GM18907 (cell line): ENCODE measurements around the gene CLEC11A.

ENCODE experiments used
- ATAC-seq: cut with Tn5 transposase; IDR thresholded peaks from one replicate; pipeline ENCODE4 v1.9.1; 2021; ENCODE audit warnings: mild to moderate bottlenecking, moderate library complexity; ENCODE audit not compliant: unreplicated experiment

CLEC11A gene, protein sequence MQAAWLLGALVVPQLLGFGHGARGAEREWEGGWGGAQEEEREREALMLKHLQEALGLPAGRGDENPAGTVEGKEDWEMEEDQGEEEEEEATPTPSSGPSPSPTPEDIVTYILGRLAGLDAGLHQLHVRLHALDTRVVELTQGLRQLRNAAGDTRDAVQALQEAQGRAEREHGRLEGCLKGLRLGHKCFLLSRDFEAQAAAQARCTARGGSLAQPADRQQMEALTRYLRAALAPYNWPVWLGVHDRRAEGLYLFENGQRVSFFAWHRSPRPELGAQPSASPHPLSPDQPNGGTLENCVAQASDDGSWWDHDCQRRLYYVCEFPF

DNA sequence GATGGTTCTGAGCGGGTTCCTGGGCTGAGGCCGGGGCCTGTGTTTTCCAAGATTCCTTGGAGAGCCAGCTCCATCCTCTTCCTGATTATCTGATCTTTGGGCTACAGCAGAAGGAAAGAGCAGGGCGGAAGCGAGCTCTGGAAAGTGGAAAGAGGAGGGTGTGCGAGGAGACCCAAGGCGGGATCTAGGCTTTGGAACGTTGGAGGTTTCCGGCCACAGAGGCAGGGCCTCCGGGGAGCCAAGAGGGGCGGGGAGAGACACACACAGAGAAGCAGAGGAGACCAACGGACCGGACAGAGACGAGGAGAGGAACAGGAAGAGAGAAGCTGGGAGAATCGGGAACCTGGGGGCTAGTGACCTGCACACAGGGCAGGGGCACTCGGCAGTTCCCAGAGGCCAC is at the start of gene CLEC11A:
Gene CLEC11A (plus strand): TSS at position 296 of the 400 bp plus-strand sequence. CDS start 162 bp downstream, outside the sequence.
- no peak for ATAC-seq

DNA sequence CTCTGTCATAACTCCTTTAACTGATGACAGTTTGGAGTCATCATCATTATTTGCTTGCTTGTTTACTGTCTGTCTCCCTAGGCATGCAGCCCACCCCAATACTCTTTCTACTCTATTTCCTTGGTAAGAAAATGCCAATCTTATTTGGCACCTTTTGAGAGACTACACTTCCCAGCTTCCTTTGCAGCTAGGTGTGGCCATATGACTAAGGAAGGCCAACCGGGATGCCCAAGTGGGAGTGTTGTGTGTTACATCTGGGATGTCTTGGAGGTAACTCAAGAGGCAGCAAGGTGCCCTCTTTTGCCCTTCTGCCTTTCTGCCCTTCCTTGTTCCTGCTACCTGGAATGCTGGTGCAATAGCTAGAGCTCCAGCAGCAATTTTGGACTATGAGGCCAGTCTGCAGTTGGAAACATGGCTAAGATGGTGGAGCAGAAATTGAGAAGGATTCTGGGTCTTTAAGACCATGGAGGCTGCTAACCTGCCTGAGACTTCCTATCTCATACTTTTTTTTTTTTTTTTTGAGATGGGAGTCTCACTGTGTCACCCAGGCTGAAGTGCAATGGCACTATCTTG is 46.5 kb upstream of the CLEC11A start:
- ATAC-seq, result no peak

DNA sequence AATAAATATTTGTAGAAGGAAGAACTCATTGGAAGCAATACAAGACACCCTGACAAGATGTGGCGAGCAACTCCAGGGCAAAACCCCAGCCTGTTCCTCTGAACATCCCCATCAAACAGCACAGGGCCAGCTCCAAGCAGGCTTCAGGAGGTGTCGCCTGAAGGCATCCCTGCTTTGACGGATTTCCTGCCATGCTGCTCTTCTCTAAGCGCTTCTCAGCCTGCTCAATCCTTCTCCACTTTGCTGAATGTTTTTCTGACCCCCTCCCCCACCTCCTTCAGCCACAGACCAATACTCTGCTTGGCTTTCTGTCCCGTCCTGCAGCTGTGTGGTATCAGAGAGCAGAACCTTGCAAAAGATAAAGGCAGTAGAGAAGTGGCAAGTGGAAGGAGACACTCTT is 45.5 kb upstream of the CLEC11A start:
- ATAC-seq, result no peak

DNA sequence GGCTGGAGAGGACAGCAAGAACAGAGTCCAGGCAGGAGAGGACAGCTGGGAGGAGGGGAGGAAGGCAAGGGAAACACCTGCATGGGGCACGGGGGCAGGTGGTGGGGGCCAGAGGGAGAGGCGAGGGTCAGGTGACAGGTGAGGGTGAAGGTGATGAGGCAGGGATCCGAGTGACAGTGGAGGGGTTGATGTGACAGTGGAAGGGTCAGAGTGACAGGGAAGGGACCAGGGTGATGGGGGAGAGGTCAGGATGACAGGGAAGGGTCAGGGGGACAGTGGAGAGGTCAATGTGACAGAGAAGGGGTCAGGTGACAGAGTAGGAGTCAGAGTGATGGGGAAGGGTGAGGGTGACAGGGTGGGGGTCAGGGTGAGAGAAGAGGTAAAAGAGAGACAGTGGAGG is 44.8 kb upstream of the CLEC11A start:
- no peak for ATAC-seq

DNA sequence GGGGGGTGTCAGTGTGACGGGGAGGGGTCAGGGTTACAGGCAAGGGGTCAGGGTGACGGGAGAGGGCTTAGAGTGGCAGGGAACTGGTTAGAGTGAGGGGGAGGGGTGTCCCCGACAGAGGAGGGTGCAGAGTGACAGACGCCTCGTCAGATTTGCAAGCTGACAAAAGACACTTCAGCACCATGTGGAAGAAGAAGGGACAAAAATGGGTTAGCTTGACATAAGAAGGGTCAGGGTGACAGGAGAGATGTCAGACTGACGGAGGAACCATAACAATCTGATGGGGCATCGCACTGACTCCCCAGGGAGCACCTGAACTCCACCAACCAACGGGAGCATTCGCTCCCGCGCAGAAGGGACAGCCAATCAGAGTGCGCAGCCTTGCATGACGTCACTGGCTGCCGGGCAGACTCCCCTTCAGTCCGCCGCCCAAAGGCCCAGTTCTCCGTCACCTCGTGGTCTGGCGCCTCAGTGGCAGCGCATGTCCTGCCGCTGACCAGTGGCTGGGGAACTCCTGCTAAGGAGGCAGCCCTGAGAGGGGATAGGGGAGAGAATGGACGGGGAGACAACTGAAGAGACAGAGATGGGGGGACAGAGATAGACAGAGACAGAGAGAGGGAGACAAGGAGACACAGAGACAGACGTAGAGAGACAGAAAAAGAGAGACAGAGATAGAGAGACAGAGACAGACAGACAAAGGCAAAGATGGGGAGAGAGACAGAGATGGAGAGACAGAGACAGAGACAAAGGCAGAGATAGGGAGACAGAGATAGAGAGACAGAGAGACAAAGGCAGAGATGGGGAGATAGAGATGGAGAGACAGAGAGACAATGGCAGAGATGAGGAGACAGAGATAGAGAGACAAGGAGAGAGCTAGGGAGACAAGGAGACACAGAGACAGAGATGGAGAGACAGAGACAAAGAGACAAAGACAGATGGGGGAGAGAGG is 43.7 kb upstream of the CLEC11A start:
- ATAC-seq, result peak; percentile 82

DNA sequence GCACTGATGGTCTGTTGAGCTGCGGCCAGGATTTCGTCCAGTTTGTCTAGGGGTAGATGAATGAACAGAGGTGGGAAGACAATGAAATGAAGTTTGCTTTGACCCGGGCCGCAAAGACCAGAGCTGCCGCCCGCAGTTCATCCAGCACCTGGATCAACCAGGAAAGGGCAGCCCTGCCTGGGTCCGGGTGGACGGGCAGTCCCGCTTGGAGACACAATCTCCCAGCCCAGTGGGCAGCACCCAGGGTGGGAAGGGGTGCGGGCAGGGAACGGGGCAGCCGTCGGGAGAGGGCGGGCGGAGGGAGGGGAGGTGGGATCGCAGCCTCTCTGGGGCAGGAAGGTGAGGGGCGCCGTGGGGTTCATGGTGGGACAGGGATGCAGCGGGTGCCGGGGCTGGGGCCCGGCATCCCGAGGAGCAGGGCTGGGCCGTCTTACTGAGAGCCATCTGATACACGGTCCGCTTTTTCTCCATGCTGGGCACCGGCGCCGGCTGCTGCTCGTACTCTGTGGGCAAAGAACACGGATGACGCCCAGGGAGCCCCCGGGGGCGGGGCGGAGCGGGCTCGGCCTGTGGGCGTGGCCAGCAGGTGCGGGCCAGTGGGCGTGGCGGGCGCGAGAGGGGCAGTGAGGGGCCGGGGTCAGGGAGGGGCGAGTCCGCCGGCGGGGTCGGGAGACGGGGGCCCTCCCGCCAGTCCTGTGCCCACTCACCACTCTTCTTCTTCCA is 36.7 kb upstream of the CLEC11A start:
- no peak for ATAC-seq

DNA sequence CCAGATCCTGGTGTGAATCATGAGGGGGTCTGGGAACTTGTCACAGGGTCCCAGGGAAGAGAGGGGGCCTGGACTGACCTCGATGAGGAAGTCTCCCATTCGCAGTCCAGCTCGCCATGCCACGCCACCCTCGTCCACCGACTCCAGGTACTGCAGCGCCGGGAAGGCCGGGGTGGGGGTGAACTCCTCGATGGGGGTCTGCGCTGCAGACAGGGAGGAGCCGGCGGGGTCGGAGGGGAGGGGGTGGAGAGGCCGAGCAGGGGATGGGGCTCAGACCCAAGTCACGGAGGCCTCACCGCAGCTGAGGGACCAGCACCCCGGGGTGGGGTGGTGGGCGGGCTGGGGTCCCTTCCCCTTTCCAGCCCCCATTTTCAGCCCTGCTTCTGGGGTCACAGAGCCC is 34.4 kb upstream of the CLEC11A start:
- no peak for ATAC-seq

DNA sequence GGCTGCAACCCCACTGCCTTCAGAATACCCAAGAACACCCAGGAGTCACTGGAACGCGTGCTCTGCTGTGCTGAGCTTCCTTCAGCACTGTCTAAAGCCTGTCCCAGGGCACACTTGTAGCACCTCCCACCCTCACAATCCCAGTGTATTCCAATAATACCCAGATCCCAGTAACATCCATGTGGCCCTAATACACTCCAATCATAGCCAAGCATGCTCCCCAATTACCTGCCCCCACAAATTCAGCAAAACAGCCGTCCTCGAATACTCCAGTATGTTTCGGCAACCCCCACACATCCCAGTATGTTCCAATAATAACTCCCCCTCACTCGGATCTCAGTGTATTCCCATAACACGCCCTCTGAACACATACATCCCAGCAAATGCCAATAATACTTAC is 32.7 kb upstream of the CLEC11A start:
- ATAC-seq, result no peak

DNA sequence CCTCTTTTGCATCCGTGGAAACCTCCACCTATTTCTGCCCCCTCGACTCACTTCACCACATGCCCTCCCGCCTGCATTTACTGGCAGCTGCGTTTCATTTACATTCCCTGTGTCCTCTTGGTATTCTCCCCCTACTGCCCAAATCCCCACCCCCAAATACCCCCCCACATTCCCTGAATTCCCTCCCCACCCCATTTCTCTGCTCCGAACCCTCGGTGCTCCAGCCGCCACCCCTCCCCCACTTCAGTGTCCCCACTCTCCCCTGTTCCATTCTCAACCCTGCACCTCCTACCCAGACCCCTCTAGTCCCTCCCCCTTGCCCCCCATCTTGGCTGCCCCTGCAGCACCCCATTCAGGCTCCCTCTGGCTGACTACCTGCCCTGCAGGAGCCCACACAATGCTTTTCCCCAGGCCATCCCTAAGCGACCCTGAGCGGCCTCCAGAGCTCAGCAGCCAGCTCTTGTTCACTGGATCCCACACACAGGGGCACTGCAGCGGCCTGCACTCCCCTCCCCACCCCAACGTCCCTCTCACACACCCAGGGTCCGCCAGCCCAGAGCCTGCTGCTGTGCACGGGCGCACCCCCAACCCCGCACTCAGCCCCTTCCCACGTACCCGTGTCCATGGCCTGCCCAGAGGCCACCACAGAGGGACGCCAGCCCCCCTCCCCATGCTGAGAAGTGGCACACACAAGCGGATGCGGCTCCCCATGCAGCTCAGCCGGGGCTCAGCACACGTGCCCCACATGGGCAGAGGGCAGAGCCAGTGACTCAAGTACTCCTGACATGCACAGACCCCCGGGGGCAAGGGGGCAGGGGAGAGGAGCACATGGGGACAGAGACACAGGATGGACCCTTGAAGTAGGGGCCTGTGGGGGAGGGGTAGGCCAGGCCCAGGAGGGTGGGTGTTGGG is 29.8 kb upstream of the CLEC11A start:
- ATAC-seq, result no peak

DNA sequence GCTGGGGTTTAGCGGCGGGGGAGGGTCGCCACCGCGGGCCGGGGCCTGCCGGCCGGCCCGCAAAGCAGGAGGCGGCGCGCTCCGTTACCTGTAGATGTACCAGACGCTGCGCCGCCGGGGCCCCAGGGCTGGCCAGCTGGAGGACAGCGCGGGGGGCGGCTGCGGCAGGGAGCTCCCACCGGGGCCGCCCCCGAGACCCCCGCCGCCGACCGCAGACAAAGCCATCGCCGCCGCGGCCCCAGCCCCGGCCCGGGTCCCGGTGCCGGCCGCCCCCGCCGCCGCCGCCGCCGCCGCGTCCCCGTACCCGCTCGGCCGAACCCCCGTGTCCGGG is 28.4 kb upstream of the CLEC11A start:
- no peak for ATAC-seq

DNA sequence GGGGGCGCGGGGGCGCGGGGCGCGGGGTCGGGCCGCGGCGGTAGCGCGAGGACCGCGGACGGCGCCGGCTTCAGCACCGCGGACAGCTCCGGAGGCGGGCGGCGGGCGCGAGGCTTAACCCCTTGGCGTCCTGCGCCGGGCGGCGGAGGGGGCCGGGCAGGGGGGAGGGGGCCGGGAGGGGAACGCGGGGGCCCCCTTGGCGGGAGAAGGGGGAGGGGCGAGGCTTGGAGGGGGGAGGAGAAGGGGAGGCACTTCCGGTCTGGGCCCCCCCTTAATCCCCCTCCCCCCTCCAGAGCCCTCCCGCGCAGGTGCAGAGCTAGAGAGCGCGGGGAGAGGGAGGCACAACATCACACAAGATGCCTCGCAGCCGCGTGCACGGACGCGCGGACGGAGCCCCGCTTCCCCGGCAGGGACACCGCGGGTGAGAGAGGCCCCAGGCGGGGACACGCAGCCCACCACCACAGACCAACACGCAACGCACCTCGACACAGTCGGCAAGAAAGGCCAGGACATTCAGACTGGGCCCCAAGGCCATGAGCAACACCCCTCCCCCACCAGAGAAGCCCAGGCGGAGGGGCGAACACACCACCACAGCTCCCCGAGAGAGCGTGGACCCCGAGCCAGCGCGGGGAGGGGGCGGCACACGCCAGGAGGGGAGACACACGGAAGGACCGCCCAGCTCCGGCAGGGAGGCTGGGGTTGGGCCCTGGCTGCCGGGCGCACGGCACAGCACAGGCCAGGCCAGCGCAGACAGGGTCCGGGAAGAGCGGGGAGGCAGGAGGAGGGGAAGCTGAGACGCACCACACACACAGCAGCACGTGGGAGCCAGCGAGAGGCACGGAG is 27.7 kb upstream of the CLEC11A start:
- ATAC-seq, result no peak

DNA sequence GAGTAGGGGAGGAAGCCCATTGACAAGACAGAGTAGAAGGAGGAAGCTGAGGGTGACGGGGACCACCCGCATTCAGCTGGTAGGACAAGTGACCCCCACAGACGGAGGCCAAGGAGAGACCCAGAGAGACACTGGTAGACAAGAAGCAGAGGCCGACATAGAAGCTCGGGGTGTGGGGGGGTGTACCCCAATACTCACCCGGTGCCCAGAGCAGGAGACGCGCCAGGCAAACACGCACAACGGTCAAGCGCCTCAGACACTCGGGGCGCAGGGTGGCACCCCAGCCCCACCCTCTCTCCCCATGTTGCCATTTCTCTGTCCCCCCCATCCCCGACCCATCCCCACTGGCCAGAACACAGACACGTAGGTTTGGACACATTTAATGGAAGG is 27.1 kb upstream of the CLEC11A start:
- no peak for ATAC-seq

DNA sequence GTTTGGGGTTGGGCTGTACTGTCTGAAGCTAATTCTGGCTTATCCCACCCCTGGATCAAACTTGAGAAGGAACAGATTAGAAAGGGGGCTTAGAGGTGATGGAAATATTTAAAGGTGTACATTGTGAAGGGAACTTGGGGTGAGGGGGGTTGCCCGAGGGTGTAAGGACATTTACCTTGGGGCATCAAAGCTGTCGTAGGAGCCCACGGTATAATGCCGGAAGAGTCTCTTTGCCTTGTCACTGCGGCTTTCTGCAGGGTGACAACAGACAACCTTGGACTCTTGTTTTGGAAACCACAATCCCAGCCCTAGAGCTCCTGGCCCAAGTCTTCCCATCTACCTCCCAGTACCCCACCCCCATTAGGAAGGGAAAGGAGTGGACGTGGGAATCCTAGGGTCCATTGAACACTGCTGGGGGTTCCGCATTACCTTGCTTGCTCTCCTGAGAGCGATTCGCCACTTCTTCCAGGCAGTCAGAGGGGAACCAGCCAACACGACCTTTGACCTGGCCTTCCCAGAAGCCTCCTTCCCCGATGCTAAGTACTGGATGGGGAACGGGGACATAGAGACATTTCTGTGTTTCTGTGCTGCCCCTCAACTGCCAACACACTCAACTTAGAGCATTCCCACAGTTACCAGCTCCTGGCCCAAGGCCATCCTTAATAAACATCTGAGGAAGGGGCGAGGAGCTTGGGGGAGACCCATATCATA is 25.6 kb upstream of the CLEC11A start:
- ATAC-seq, result no peak

DNA sequence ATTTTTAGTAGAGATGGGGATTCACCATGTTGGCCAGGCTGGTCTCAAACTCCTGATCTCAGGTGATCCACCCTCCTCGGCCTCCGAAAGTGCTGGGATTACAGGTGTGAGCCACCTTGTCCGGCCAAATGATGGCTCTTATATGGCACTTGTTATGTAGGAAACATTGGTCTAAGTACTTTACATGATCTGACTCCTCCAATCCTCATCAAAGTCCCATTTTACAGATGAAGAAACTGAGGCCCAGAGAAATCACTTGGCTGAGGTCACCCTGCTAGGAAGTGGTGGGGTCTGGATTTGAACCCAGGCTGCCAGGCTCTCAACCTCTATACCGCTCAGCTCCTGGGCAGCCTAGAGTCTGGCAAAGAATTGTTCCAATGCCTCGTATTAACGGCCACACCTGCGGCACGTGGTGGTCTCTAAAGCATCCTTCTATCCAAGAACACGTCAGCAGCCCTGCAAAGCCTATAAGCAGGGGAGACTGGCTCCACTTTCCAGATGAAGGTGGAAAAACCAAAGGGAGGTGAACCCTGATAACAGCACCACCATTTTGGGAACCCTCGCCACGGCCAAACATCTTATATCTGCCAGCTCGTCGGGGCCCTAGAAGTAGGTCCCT is 21.7 kb upstream of the CLEC11A start:
- no peak for ATAC-seq

DNA sequence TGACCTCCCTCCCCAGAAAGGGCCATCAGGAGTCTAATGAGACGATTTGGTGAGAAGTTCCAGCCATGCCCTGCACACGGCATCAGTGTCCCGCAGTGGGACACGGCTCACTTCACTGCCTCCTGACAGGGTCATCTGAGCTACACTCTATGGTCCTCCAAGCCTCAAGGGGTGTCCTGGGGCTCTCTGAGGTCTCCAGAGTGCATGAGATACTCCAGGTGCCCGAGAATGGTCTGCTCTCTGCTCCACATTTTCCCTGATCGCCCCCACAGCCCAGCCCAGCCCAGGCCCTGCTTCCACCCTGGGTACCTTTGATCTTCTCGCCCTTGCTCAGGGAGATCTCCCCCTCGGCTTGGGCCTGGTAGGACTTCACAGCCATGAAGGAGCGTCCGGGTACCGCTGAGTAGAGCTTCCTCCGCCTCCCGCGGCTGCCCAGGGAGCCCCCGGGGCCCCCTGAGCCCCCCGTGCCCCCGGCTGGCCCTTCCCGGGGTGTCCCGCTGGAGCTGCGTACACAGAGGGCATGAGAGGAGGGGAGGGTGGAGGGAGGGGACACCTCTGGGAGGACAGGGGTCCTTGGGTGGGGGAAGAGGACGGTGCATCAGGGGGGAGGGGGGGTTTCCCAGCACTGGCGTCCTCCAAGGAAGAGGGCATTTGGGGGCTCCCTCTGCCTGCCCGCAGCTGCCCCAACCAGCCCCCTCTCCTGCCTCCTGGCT is 20.9 kb upstream of the CLEC11A start:
- no peak for ATAC-seq

DNA sequence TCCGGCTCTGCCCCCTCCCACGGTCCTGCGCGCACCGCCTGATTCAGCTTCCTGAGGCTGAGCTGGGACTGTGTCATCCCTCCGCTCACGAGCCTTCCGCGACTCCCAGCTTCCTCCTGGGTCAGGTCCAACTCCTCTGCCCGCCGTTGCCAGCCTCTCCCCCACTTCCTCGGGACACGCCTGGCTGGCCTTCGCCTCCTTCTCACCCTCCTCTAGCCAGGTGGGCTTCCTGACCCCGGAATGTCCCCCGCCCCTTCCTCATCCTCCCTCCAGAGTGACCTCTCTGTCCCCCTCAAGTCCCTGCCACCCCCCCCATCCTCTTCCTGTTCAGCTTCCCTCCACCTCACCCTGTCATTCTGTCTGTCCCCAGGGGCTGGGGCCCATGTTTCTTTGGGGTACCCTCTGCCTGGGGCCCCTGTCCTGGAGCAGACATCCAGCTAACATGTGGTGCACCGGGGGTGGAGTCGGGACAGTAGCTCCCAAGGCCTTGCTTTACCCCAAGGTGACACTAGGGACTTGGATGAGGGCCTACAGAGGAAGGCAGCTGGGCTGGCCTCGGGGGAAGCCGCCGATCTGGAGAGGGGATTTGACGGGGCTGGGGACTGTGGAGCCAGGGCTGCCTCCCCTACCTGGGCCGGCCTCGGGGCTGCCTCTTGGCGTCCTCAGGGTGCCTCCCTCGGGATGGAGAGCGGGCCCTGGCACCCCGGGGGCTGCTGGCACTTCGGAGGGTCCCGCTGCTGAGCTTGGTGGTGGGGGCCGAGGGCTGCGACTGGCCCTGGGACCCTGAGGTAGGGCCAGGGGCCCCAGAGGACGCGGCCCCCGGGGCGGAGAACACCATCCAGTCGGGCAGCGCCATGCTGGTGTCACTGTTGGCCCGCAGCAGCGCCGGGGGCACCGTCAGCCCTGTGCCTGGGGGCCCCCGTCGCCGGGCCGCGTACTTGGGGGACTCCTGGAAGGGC is 20.0 kb upstream of the CLEC11A start:
- ATAC-seq, result no peak
